Activated naive CD8-positive, alpha-beta T cell (primary cell): ENCODE measurements around the gene CLEC4G.
A peak's percentile ranks its signal among the peaks of the same experiment; 100 is the strongest.

Source experiments
- H3K27ac Mint-ChIP-seq: one replicate; pipeline ENCODE4 v1.8.0; 2021; ENCODE audit warnings: mixed read lengths
- H3K27me3 Mint-ChIP-seq: one replicate; pipeline ENCODE4 v1.8.0; 2021; ENCODE audit warnings: mixed read lengths
- H3K36me3 Mint-ChIP-seq: one replicate; pipeline ENCODE4 v1.8.0; 2021; ENCODE audit warnings: mixed read lengths
- H3K4me1 Mint-ChIP-seq: one replicate; pipeline ENCODE4 v1.8.0; 2021; ENCODE audit warnings: low read depth, mixed read lengths
- H3K4me3 Mint-ChIP-seq: one replicate; pipeline ENCODE4 v1.8.0; 2021; ENCODE audit warnings: mild to moderate bottlenecking, mixed read lengths
- H3K9me3 Mint-ChIP-seq: one replicate; pipeline ENCODE4 v1.8.0; 2021; ENCODE audit warnings: low read depth, mixed read lengths

Gene CLEC4G

GRCh38 chr19:7720351-7720750, 11.6 kb downstream of the CLEC4G start:
- no peak overlapping the region for H3K4me3 Mint-ChIP-seq
- H3K27ac Mint-ChIP-seq: no peak overlapping the region
- no peaks in the 10 kb centered on the region for H3K36me3 Mint-ChIP-seq
- no peaks in the 10 kb centered on the region for H3K9me3 Mint-ChIP-seq
- H3K27me3 Mint-ChIP-seq: no peaks in the 10 kb centered on the region
- peaks cover 23% of the 10 kb centered on the region for H3K4me1 Mint-ChIP-seq

GRCh38 chr19:7718668-7719067, 13.2 kb downstream of the CLEC4G start:
- Mint-ChIP-seq H3K9me3 (no peaks in the 10 kb centered on the region), H3K4me1 (peaks cover 34% of the 10 kb centered on the region), H3K27me3 (no peaks in the 10 kb centered on the region), H3K27ac (peak overlapping the region; percentile 70), H3K4me3 (peak overlapping the region; percentile 48), H3K36me3 (no peaks in the 10 kb centered on the region)

- Mint-ChIP-seq H3K27ac (peak overlapping the region; percentile 46), H3K9me3 (no peaks in the 10 kb centered on the region), H3K4me3 (no peak overlapping the region)
Observed at GRCh38 chr19:7716762-7717161, 15.1 kb downstream of the CLEC4G start.

GRCh38 chr19:7715671-7716070, 16.2 kb downstream of the CLEC4G start:
- Mint-ChIP-seq H3K4me3 (no peak overlapping the region), H3K27me3 (no peaks in the 10 kb centered on the region), H3K4me1 (peaks cover 34% of the 10 kb centered on the region), H3K9me3 (no peaks in the 10 kb centered on the region), H3K36me3 (no peaks in the 10 kb centered on the region), H3K27ac (no peak overlapping the region)

More at GRCh38 chr19:7716762-7717161, 15.1 kb downstream of the CLEC4G start:
- Mint-ChIP-seq H3K4me1 (peaks cover 34% of the 10 kb centered on the region), H3K36me3 (no peaks in the 10 kb centered on the region), H3K27me3 (no peaks in the 10 kb centered on the region)

GRCh38 chr19:7710616-7711015, 21.3 kb downstream of the CLEC4G start:
- peaks cover 41% of the 10 kb centered on the region for H3K4me1 Mint-ChIP-seq
- no peaks in the 10 kb centered on the region for H3K9me3 Mint-ChIP-seq
- H3K4me3 Mint-ChIP-seq: no peak overlapping the region
- H3K36me3 Mint-ChIP-seq: no peaks in the 10 kb centered on the region
- H3K27me3 Mint-ChIP-seq: no peaks in the 10 kb centered on the region
- no peak overlapping the region for H3K27ac Mint-ChIP-seq

- peaks cover 45% of the 10 kb centered on the region for H3K4me1 Mint-ChIP-seq
- no peak overlapping the region for H3K27ac Mint-ChIP-seq
- H3K36me3 Mint-ChIP-seq: no peaks in the 10 kb centered on the region
- no peaks in the 10 kb centered on the region for H3K9me3 Mint-ChIP-seq
- H3K27me3 Mint-ChIP-seq: no peaks in the 10 kb centered on the region
- no peak overlapping the region for H3K4me3 Mint-ChIP-seq
Observed at GRCh38 chr19:7709932-7710460, 21.9 kb downstream of the CLEC4G start.

- Mint-ChIP-seq H3K27ac (peak overlapping the region; percentile 93), H3K36me3 (no peaks in the 10 kb centered on the region), H3K4me1 (peaks cover 50% of the 10 kb centered on the region), H3K9me3 (no peaks in the 10 kb centered on the region), H3K27me3 (no peaks in the 10 kb centered on the region), H3K4me3 (peak overlapping the region; percentile 80)
Observed at GRCh38 chr19:7706955-7707456, 24.9 kb downstream of the CLEC4G start.

- Mint-ChIP-seq H3K4me1 (peaks cover 50% of the 10 kb centered on the region), H3K27ac (peak overlapping the region; percentile 93), H3K9me3 (no peaks in the 10 kb centered on the region), H3K27me3 (no peaks in the 10 kb centered on the region), H3K36me3 (no peaks in the 10 kb centered on the region), H3K4me3 (peak overlapping the region; percentile 80)
Observed at GRCh38 chr19:7706188-7706954, 25.5 kb downstream of the CLEC4G start.

- H3K4me1 Mint-ChIP-seq: peaks cover 48% of the 10 kb centered on the region
- no peaks in the 10 kb centered on the region for H3K9me3 Mint-ChIP-seq
- H3K36me3 Mint-ChIP-seq: no peaks in the 10 kb centered on the region
Observed at GRCh38 chr19:7705387-7706187, 26.3 kb downstream of the CLEC4G start.

GRCh38 chr19:7704280-7705060, 27.4 kb downstream of the CLEC4G start:
- no peaks in the 10 kb centered on the region for H3K36me3 Mint-ChIP-seq
- peaks cover 53% of the 10 kb centered on the region for H3K4me1 Mint-ChIP-seq
- H3K9me3 Mint-ChIP-seq: no peaks in the 10 kb centered on the region
- peak overlapping the region; percentile 93 for H3K27ac Mint-ChIP-seq
- no peaks in the 10 kb centered on the region for H3K27me3 Mint-ChIP-seq
- H3K4me3 Mint-ChIP-seq: no peak overlapping the region

More at GRCh38 chr19:7705387-7706187, 26.3 kb downstream of the CLEC4G start:
- no peaks in the 10 kb centered on the region for H3K27me3 Mint-ChIP-seq
- H3K27ac Mint-ChIP-seq: peak overlapping the region; percentile 93
- H3K4me3 Mint-ChIP-seq: peak overlapping the region; percentile 80

- H3K9me3 Mint-ChIP-seq: no peaks in the 10 kb centered on the region
- H3K27ac Mint-ChIP-seq: no peak overlapping the region
- peaks cover 55% of the 10 kb centered on the region for H3K4me1 Mint-ChIP-seq
- H3K36me3 Mint-ChIP-seq: no peaks in the 10 kb centered on the region
- H3K27me3 Mint-ChIP-seq: no peaks in the 10 kb centered on the region
- no peak overlapping the region for H3K4me3 Mint-ChIP-seq
Observed at GRCh38 chr19:7703332-7703731, 28.6 kb downstream of the CLEC4G start.

GRCh38 chr19:7701654-7702457, 30.1 kb downstream of the CLEC4G start, which contains the start of gene FCER2:
Gene FCER2, minus strand, starts transcription at chr19:7702131. Its CDS starts 2,371 bp downstream, at chr19:7699760.
- Mint-ChIP-seq H3K27ac (no peak within 1 kb of the TSS), H3K4me3 (no peak within 1 kb of the TSS), H3K36me3 (no peaks in the 10 kb centered on the region), H3K27me3 (no peaks in the 10 kb centered on the region), H3K9me3 (no peaks in the 10 kb centered on the region), H3K4me1 (peaks cover 48% of the 10 kb centered on the region)

GRCh38 chr19:7701049-7701653, 30.8 kb downstream of the CLEC4G start:
- H3K27ac Mint-ChIP-seq: no peak overlapping the region
- H3K9me3 Mint-ChIP-seq: no peaks in the 10 kb centered on the region
- no peak overlapping the region for H3K4me3 Mint-ChIP-seq
- no peaks in the 10 kb centered on the region for H3K27me3 Mint-ChIP-seq
- H3K36me3 Mint-ChIP-seq: no peaks in the 10 kb centered on the region
- H3K4me1 Mint-ChIP-seq: peaks cover 41% of the 10 kb centered on the region
